WTC11 (cell line): ENCODE data around the gene REEP6. TPM values are rescaled to one million over a fixed set of nuclear protein-coding genes. Genes with fewer than 3 reads are reported as not detected.

Experiments used
- ATAC-seq: fragments of 200-7000 bp; cut with Tn5 transposase; 2 replicates; pipeline ENCODE4 v1.10.0; 2021; ENCODE audit warnings: mild to moderate bottlenecking, moderate library complexity
- CTCF ChIA-PET: fragments of 300-600 bp; sonication (Branson Sonifier 250); formaldehyde crosslinking; loops from one replicate; lab custom pipeline; 2021; ENCODE audit warnings: antibody characterized with exemption; lab: Charles Lee
- POLR2A ChIA-PET: fragments of 350-600 bp; sonication (Branson Sonifier 250); formaldehyde crosslinking; loops from one replicate; lab custom pipeline; 2021; ENCODE audit warnings: antibody characterized with exemption; lab: Charles Lee
- DNase-seq: peaks from one replicate; pipeline ENCODE4 v3.0.0; 2021; ENCODE audit warnings: low spot score
- H3K27ac Mint-ChIP-seq: 2 replicates; pipeline ENCODE4 v1.8.0; 2021; ENCODE audit warnings: mixed read lengths
- H3K27me3 Mint-ChIP-seq: 2 replicates; pipeline ENCODE4 v1.8.0; 2021; ENCODE audit warnings: low read depth, mild to moderate bottlenecking, moderate library complexity, mixed read lengths
- H3K36me3 Mint-ChIP-seq: 2 replicates; pipeline ENCODE4 v1.8.0; 2021; ENCODE audit warnings: mixed read lengths
- H3K4me1 Mint-ChIP-seq: 2 replicates; pipeline ENCODE4 v1.8.0; 2022; ENCODE audit warnings: mixed read lengths
- H3K4me3 Mint-ChIP-seq: 2 replicates; pipeline ENCODE4 v1.8.0; 2021; ENCODE audit warnings: mild to moderate bottlenecking, moderate library complexity, mixed read lengths
- H3K9me3 Mint-ChIP-seq: 2 replicates; pipeline ENCODE4 v1.8.0; 2021; ENCODE audit warnings: mixed read lengths
- CREB1 ChIP-seq: sonication (generic); formaldehyde crosslinking; IDR thresholded peaks from 2 replicates; pipeline ENCODE4 v1.8.0; 2023; ENCODE audit warnings: mild to moderate bottlenecking, missing genetic modification reagents
- CREM ChIP-seq: sonication (generic); formaldehyde crosslinking; IDR thresholded peaks from 2 replicates; pipeline ENCODE4 v1.8.1; 2022; ENCODE audit warnings: mild to moderate bottlenecking, missing genetic modification reagents, moderate library complexity
- CTCF ChIP-seq: fragments of 200-600 bp; IDR thresholded peaks from 2 replicates; pipeline ENCODE4 v1.8.0; 2022; ENCODE audit warnings: antibody characterized with exemption
- ERG ChIP-seq: fragments of 250-450 bp; sonication (Bioruptor Pico); IDR thresholded peaks from 2 replicates; pipeline ENCODE4 v1.8.0; 2021; ENCODE audit warnings: mild to moderate bottlenecking
- ESRRA ChIP-seq: sonication (generic); formaldehyde crosslinking; IDR thresholded peaks from 2 replicates; pipeline ENCODE4 v1.8.1; 2022; ENCODE audit warnings: mild to moderate bottlenecking, missing genetic modification reagents, borderline replicate concordance
- FOXP4 ChIP-seq: sonication (generic); formaldehyde crosslinking; IDR thresholded peaks from 2 replicates; pipeline ENCODE4 v1.8.0; 2022; ENCODE audit warnings: mild to moderate bottlenecking, missing genetic modification reagents
- GRHL2 ChIP-seq: fragments of 250-450 bp; sonication (Bioruptor Pico); IDR thresholded peaks from 2 replicates; pipeline ENCODE4 v1.8.0; 2022; ENCODE audit warnings: mild to moderate bottlenecking, moderate library complexity; ENCODE audit not compliant: insufficient replicate concordance, severe bottlenecking
- JAZF1 ChIP-seq: fragments of 250-450 bp; sonication (Bioruptor Pico); IDR thresholded peaks from 2 replicates; pipeline ENCODE4 v1.9.0; 2021; ENCODE audit warnings: moderate library complexity, mild to moderate bottlenecking, inconsistent platforms
- JUN ChIP-seq: sonication (generic); formaldehyde crosslinking; IDR thresholded peaks from 2 replicates; pipeline ENCODE4 v1.8.0; 2023; ENCODE audit warnings: mild to moderate bottlenecking, missing genetic modification reagents
- KAT7 ChIP-seq: sonication (generic); formaldehyde crosslinking; IDR thresholded peaks from 2 replicates; pipeline ENCODE4 v1.8.1; 2023; ENCODE audit warnings: missing genetic modification reagents, mild to moderate bottlenecking, borderline replicate concordance
- MAX ChIP-seq: sonication (generic); formaldehyde crosslinking; IDR thresholded peaks from 2 replicates; pipeline ENCODE4 v1.8.0; 2022; ENCODE audit warnings: mild to moderate bottlenecking, missing genetic modification reagents
- NR3C1 ChIP-seq: sonication (generic); formaldehyde crosslinking; conservative IDR thresholded peaks from 2 replicates; pipeline ENCODE4 v1.8.1; 2023; ENCODE audit warnings: low read depth, mild to moderate bottlenecking, missing genetic modification reagents
- PREB ChIP-seq: sonication (generic); formaldehyde crosslinking; IDR thresholded peaks from 2 replicates; pipeline ENCODE4 v1.8.1; 2022; ENCODE audit warnings: mild to moderate bottlenecking, missing genetic modification reagents, moderate library complexity, borderline replicate concordance
- RORB ChIP-seq: fragments of 250-450 bp; sonication (Bioruptor Pico); IDR thresholded peaks from 2 replicates; pipeline ENCODE4 v1.9.0; 2021; ENCODE audit warnings: mild to moderate bottlenecking
- SMAD4 ChIP-seq: sonication (generic); formaldehyde crosslinking; IDR thresholded peaks from 2 replicates; pipeline ENCODE4 v1.8.0; 2022; ENCODE audit warnings: mild to moderate bottlenecking, missing genetic modification reagents
- TEAD1 ChIP-seq: sonication (generic); formaldehyde crosslinking; IDR thresholded peaks from 2 replicates; pipeline ENCODE4 v1.8.0; 2022; ENCODE audit warnings: mild to moderate bottlenecking, missing genetic modification reagents
- TEAD4 ChIP-seq: sonication (generic); formaldehyde crosslinking; IDR thresholded peaks from 2 replicates; pipeline ENCODE4 v1.8.0; 2022; ENCODE audit warnings: mild to moderate bottlenecking, missing genetic modification reagents
- ZNF219 ChIP-seq: sonication (generic); formaldehyde crosslinking; IDR thresholded peaks from 2 replicates; pipeline ENCODE4 v1.8.0; 2023; ENCODE audit warnings: missing genetic modification reagents, mild to moderate bottlenecking, borderline replicate concordance
- ZNF263 ChIP-seq: sonication (generic); formaldehyde crosslinking; IDR thresholded peaks from 2 replicates; pipeline ENCODE4 v1.8.1; 2022; ENCODE audit warnings: low read depth, mild to moderate bottlenecking, moderate library complexity, missing genetic modification reagents
- ZNF423 ChIP-seq: fragments of 250-450 bp; sonication (Bioruptor Pico); IDR thresholded peaks from 2 replicates; pipeline ENCODE4 v2.1.2; 2022; ENCODE audit warnings: mild to moderate bottlenecking, moderate library complexity
- total RNA-seq: library from RNA; stranded (reverse); gene quantifications from 3 replicates; pipeline ENCODE4 v1.2.3, GENCODE V29; 2021

Gene REEP6
- total RNA-seq, 1 experiment from 2014 or later: 17.0 TPM

- H3K4me1 Mint-ChIP-seq: peaks cover 6% of the 10 kb centered on the region; the same call in 1 of the 2 replicates
- ATAC-seq (peak; percentile 4), DNase-seq (peak; percentile 75)
- no peaks in the 10 kb centered on the region for H3K9me3 Mint-ChIP-seq
- no peak for TF ChIP-seq ZNF263 (CRISPR knock-in tag)
- TF ChIP-seq KAT7 (CRISPR knock-in tag): no peak
- no peak for TF ChIP-seq TEAD4 (CRISPR knock-in tag)
- TF ChIP-seq SMAD4: no peak
- no peak for TF ChIP-seq CTCF
- TF ChIP-seq NR3C1 (CRISPR knock-in tag): no peak
- no peak for TF ChIP-seq JUN (CRISPR knock-in tag)
- no peak overlapping the region for H3K27ac Mint-ChIP-seq
- POLR2A ChIA-PET: no interaction called here
- CTCF ChIA-PET: interaction anchor here (0.5 to 5.2 kb wide), 9 partner anchors 10 to 213 kb away, joined by 3 to 76 read pairs (median 11); partner anchors contain the start of gene REEP6
- peaks cover 39% of the 10 kb centered on the region for H3K27me3 Mint-ChIP-seq
- no peaks in the 10 kb centered on the region for H3K36me3 Mint-ChIP-seq
- H3K4me3 Mint-ChIP-seq: no peak overlapping the region
Observed at GRCh38 chr19:1457031-1457739, 33.8 kb upstream of the REEP6 start.

GRCh38 chr19:1457892-1458291, 33.1 kb upstream of the REEP6 start:
- Mint-ChIP-seq H3K27ac (no peak overlapping the region), H3K4me1 (peaks cover 6% of the 10 kb centered on the region; the same call in 1 of the 2 replicates), H3K9me3 (no peaks in the 10 kb centered on the region), H3K36me3 (no peaks in the 10 kb centered on the region), H3K4me3 (no peak overlapping the region), H3K27me3 (peaks cover 35% of the 10 kb centered on the region)
- ChIA-PET POLR2A (no interaction called here), CTCF (interaction anchor here (0.6 to 5.2 kb wide), 5 partner anchors 9 to 70 kb away, joined by 3 to 76 read pairs (median 6); partner anchors contain the start of gene REEP6)
- TF ChIP-seq TEAD4 (CRISPR knock-in tag): no peak
- TF ChIP-seq PREB (CRISPR knock-in tag): no peak
- no peak for TF ChIP-seq JAZF1
- TF ChIP-seq CREB1 (CRISPR knock-in tag): no peak
- TF ChIP-seq TEAD1: no peak
- no peak for TF ChIP-seq CREM
- no peak for TF ChIP-seq GRHL2
- TF ChIP-seq ZNF219: no peak
- no peak for TF ChIP-seq MAX
- no peak for TF ChIP-seq ESRRA
- TF ChIP-seq ERG: no peak
- ATAC-seq (no peak), DNase-seq (no peak)

- Mint-ChIP-seq H3K27ac (no peak overlapping the region), H3K4me3 (no peak overlapping the region), H3K9me3 (no peaks in the 10 kb centered on the region), H3K27me3 (peaks cover 38% of the 10 kb centered on the region), H3K4me1 (peaks cover 3% of the 10 kb centered on the region; the same call in 1 of the 2 replicates), H3K36me3 (no peaks in the 10 kb centered on the region)
- CTCF ChIA-PET: interaction anchor here (0.8 to 2.8 kb wide), 2 partner anchors 15 to 64 kb away, joined by 3 to 14 read pairs; partner anchors contain the start of gene PLK5
- DNase-seq (no peak), ATAC-seq (no peak)
- POLR2A ChIA-PET: no interaction called here
- TF ChIP-seq FOXP4 (CRISPR knock-in tag): no peak
- TF ChIP-seq CTCF: no peak
- TF ChIP-seq ZNF423 (CRISPR knock-in tag): no peak
- no peak for TF ChIP-seq NR3C1 (CRISPR knock-in tag)
- no peak for TF ChIP-seq RORB (CRISPR knock-in tag)
Observed at GRCh38 chr19:1459479-1459878, 31.5 kb upstream of the REEP6 start.
